Activated CD4-positive, alpha-beta T cell treated with anti-CD3 and anti-CD28 coated beads, Interleukin-2, Interleukin-4, amounts not matched to agents 100 ng/mL and 50 ng/mL, durations not matched to agents 16 hours and 8 hours (primary cell): ENCODE results near the gene FTO.

ENCODE experiments used
- DNase-seq: peaks from one replicate; pipeline ENCODE4 v3.0.0-alpha.2; 2020; ENCODE audit warnings: low spot score

FTO gene

GRCh38 chr16:53784291-53784690 lies 80.3 kb downstream of the FTO start:
- DNase-seq, result no peak

DNA sequence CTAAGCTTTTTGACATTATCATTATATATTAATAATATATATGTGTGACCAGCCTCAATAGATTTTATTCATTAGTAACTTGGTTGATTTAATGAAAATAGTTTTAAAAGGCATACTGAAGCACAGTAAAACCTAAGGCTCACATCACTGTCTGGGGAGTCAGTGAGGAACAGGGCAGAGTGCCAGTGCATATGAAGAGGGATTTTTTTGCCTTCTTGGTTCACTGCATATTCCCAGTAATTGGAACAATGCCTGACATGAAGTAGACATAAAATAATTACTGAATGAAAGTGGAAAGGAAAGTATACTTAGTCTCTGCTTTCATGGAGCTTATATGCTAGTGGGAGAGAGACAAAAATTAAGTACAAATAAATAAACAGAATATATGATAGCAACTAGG lies 81.1 kb downstream of the FTO start:
- DNase-seq, result no peak

GRCh38 chr16:53785916-53786315 lies 82.0 kb downstream of the FTO start:
- DNase-seq, result no peak

DNA sequence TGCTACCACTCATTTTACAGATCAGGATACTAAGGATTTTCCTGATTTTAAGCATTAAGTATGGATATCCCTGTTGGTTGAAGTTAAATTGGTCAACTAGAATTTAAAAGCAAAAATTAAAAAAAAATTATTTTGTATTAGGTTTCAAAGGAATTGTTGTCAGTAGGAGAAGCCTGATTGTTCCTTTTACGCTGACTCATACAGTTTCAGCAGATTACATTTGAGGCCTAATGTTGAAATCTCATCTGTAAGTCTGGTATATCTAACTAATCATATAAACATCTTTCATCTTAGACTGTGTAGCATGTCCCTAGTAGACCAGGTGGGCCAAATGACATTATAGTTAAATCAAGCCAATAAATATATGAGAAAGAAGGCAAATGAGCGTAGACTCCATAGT lies 83.5 kb downstream of the FTO start:
- DNase-seq, result no peak

DNA sequence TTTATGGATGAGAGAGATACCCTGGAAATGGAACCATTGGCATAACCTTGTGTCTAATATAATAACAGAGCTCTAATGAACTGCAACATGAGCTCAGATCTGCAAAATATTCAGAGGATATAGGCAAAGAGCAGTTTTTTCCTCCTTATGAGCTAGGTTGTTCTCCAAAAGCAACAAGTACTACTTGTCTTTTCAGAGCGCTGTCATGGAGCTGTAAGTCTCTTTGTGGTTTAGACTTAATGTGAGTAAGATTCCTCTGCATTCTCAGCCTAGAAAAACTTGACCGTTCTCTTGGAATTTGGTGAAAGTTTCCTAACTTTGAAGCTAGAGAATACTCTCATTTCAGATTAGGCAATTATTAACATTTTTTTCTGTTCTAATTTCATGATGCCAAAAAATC lies 85.2 kb downstream of the FTO start:
- DNase-seq, result no peak

DNA sequence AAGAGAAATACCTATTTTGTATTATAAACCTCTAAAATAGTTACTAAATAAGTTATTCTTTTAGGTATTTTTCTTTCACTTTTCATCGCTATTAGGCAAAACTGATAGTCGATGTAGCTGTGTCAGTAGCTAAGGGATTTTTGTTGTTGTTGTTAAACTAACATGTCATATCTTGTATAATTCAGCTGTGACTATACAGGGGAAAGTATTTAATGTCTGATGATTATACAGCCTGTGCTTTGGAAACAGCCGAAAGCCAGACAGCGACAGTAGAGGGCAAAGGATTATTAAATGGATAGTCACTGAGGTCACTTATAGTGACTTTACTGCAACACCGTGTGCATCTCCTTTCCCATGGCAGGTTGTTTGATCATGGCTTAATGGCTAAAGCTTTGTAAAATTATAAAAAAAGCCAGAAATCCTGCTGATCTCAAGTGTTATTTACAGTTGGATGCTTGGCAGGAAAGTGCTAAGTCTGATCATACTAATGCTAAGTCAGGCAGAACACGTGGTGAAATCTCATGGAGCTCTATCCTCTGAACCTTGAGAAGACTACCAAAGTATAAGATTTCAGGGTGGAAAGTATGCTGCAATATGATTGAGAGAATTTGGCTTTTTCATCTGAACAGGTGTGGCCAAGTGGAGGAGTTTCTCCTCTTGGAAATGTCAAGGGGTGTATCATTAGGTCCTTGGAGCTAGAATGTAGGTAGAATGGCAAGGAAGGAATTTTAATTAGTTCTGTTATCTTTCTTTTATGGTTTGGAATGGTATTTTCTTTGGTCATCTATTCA lies 88.4 kb downstream of the FTO start:
- DNase-seq, result no peak

- no peak for DNase-seq
These were observed 99.5 kb downstream of the FTO start for GRCh38 chr16:53803451-53803850.

- no peak for DNase-seq
These were observed 100.0 kb downstream of the FTO start for GRCh38 chr16:53803998-53804397.

GRCh38 chr16:53804467-53804866 lies 100.5 kb downstream of the FTO start:
- DNase-seq, result no peak

DNA sequence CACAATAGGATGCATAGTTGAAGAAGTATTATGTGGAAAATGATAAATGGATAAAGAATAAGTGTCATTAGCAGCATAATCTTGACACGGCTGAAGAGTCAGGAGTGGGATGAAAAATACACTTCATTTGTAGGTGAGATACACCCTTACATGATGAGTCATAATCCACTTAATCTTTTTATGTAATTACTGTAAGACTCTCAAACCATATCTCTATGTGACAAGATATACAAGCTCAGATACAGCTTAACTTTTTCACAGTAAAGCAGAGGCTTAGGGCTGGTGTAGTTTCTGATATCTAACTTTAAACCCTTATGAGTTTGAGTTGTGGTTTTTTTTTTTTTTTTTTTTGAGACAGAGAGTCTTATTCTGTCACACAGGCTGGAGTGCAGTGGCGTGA lies 101.2 kb downstream of the FTO start:
- peak; percentile 16 for DNase-seq

GRCh38 chr16:53805752-53806151 lies 101.8 kb downstream of the FTO start:
- DNase-seq, result no peak

DNA sequence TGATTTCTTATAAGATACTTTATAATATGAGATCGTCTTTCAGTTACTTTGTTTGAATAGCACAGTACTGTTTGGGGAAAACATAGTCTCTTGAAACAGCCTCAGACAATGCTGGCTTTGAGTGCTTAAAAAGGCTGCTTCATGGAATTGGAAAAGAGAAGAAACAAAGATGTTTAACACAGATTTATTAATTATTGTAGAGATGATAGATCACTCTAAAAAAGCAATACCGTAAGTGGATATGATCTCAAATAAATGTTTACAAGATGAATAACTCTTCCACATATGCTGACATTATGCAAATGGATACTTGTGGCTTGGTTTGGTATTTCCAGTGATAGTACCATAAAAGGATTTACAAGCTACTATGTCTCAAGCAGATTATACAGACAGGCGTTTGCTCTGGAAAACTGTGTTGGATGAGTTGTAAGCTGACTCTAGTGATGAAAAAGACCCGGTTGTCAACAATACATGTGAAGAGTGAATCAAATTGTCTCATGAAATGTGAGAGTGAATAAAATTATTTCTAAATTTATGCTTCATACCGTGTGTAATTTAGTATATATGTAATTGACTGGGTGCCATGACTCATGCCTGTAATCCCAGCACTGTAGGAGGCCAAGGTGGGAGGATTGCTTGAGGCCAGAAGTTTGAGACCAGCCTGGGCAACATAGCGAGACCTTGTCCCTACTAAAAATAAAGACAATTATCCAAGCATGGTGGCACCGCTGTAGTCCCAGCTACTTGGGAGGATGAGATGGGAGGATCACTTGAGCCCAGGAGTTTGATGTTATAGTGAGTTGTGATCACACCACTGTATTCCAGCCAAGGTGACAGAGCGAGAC lies 105.4 kb downstream of the FTO start:
- no peak for DNase-seq

DNA sequence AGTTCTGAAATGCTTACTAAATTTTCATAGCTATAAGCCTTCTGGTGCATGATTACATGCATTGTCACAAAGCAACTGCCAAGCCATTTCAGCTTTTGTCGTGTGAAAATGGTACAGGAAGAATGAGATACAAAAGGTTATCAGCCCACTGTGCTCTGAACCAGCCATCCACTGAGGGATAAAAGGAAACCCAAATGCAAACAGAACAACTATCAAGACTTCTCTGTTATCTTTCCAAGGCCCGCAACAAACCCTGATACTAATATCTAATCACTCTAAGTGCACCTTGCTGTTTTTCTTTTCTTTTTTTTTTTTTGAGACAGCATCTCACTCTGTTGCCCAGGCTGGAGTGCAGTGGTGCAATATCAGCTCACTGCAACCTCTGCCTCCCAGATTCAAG lies 109.0 kb downstream of the FTO start:
- DNase-seq, result no peak

DNA sequence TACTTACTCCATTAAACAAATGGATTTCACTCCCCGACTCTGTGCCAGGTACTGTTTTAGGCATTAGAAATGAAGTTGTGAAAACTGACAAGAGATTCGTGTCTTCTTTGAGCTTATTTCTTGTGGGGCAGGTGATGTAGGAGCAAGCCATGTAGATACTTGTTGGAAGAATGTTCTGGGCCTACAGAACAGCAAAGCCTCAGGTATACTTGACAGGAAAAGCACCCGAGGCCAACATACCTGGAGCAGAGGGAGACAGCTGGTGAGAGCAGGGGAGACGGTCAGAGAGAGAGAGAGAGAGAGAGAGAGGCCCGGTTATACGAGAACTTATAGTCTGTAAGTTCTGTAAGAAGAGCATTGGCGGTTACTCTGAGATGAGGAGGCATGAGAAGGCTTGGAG lies 110.8 kb downstream of the FTO start:
- DNase-seq, result no peak

DNA sequence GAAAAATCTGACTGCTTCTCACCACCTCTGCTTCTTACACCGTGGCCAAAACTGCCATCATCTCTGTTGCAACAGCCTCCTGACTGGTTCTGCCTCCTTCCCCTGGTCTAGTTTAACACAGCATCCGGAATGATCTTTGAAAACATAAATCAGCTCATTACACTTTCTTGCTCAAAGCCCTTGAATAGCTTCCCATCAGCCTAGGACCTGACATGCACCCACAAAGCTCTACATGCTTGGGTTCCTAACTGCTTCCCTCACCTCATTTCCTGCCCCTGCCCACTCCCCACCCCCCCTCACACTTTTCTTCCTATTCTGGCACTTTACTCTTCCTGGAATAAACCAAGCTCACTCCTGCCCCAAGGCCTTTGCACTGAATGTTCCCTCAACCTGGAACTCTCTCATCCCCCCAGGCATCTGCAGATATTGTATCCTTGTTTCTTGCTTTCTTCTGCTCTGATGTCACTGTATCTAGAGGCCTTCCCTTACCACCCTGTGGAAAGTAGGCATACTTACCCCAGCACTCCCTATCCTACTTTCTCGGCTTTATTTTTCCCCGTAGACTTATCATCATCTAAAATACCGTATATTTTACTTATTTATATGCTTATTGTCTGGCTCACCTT lies 112.4 kb downstream of the FTO start:
- no peak for DNase-seq

DNA sequence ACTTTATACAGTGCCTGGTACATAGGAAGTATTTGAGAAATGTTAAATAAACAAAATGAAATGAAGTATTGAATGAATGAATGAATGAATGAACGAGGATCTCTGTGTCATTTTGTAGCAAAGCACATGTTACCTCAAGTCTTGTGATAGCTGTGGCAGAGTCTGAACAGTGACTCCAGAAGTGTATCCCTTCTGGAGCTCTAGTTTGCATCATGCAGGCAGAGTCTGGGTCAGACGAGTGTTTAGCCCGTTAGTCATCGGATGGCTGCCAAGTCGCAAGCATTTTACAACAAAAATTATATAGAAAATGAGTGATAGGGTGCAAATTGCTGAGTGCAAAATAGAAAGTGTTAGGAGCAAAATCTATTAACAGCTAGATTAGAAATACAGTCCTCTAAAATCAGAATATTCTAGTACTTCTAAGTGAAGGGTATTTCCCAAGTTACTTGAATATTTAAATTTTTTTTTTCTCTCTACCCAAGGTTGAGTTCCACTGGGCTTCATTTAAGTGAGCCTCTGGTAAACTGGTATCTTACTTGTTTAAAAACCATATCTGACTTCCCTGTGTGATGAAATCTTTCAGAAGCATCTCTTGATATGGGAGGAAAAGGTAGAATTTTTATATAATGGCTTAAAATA lies 113.3 kb downstream of the FTO start:
- DNase-seq, result no peak

DNA sequence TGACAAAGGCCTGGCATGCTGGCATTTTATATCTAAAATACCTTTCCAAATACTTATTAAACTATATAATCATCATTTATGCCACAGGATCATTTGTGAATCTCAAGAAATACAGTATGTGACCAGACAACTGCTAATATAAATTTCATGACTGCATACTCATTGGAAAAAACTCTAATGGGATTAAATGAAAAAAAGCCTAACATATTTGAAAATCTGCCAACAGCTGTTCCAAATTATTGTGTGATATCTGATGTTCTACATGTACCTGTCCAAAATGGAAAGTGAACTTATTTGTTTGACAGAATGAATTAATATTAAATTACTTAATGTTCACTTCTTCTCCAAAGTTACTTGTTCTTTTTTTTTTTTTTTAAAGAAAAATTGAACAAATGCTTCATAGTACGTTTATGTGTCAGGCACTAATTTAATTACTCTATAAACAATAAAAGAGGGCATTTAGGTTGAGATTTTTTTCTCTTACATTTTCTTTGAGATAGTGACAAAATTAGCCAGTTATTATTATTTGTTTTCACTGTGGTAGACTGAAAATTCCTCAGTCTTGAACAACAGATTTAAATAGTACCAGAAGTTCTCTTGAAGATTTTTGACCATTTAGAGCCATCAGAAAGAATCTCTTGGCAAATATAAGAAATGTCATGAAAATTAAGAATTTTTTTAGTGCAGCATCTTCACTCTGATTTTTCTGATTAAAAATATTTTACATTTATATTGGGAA lies 114.0 kb downstream of the FTO start:
- DNase-seq, result no peak

GRCh38 chr16:53821487-53821886 lies 117.5 kb downstream of the FTO start:
- DNase-seq, result no peak

DNA sequence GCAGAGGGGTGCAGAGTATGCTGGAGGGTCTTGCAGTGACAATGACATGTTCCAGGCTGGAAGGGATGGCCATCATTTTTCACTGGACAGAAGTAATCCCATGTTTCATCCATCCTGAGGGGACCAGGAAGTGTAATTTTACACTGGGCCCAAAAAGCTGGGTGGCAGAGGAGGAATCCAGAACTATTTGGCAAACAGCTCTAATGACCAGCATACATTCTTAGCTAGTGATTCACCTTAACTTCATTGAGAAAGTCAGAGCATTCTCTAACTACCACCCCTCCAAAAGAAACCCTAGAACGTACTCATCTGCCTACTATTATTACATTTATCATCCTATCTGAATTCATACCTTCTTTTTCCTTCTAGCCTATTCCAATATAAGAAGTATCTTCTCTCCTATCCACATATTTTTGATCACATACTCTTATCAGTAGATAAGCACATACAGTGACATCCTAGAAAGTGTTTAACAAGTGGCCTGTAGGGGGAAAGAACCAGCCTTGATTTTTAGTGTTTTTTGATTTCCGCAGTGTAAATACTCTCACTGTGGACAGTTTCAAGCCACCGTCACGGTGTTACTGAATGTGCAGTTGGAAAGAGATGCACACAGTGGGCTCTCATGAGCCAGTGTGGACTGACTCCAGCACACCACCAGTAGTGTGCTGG lies 118.1 kb downstream of the FTO start:
- no peak for DNase-seq

DNA sequence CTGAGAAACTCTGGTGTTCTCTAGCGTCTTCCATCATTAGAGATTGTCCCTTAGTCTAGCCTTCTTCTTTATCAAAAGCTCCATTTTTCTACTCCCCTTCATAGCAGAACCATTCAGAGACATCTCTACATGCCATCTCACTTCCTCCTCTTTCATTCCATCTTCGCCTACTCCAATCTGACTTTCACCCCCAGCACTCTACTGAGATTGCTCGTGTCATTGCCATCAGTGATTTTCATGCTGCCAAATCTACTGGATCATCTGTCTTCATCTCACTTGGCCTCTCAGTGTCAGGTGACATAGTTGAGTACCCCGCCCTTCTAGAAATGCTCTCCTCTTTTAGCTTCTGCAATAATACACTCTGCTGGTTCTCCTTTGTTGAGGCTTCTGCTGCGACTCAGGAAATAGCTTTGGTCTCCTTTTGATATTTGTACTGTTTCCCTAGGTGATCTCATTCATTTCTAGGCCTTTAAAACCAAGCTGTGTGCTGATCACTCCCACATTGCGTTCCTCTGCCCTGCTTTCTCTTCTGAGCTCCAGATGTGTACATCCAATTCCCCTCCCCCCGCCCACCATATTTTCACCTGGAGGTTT lies 119.1 kb downstream of the FTO start:
- DNase-seq, result no peak

DNA sequence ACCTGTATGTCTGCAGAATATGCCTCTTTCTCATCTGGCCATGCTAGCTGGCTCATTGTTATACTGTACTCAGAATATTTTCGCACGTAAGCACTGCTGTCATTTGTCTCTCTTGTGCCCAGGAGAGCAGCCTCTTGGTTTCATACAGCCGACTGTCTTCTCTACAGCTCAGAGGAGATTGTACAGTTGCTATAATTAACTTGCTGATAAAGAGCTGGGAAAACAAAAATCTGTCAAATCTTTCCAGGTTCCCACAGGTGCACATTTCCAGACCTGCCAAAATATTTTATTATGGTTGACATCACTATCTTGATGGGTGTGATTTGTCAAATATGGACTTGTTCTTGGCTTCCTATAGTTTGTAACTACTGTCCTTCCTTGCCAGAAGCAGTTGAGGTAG lies 122.7 kb downstream of the FTO start:
- DNase-seq, result no peak
